T-helper 1 cell treated with Interleukin-12 subunit alpha and Interleukin-12 subunit beta and Interleukin-4 antibody, amounts not matched to agents 30 μg/mL and 1 μg/mL, for 36 hours (primary cell): Measurements from ENCODE around the gene PEX14.

Source experiments
- H3K27ac Mint-ChIP-seq: one replicate; pipeline ENCODE4 v1.8.0; 2021; ENCODE audit warnings: mild to moderate bottlenecking, mixed read lengths
- H3K27me3 Mint-ChIP-seq: one replicate; pipeline ENCODE4 v1.8.0; 2021; ENCODE audit warnings: low read depth, mixed read lengths
- H3K36me3 Mint-ChIP-seq: one replicate; pipeline ENCODE4 v1.8.0; 2021; ENCODE audit warnings: low read depth, mixed read lengths
- H3K4me1 Mint-ChIP-seq: one replicate; pipeline ENCODE4 v1.8.0; 2021; ENCODE audit warnings: low read depth, mixed read lengths
- H3K4me3 Mint-ChIP-seq: one replicate; pipeline ENCODE4 v1.8.0; 2021; ENCODE audit warnings: mild to moderate bottlenecking, moderate library complexity, mixed read lengths
- H3K9me3 Mint-ChIP-seq: one replicate; pipeline ENCODE4 v1.8.0; 2021; ENCODE audit warnings: mixed read lengths

Gene PEX14

DNA sequence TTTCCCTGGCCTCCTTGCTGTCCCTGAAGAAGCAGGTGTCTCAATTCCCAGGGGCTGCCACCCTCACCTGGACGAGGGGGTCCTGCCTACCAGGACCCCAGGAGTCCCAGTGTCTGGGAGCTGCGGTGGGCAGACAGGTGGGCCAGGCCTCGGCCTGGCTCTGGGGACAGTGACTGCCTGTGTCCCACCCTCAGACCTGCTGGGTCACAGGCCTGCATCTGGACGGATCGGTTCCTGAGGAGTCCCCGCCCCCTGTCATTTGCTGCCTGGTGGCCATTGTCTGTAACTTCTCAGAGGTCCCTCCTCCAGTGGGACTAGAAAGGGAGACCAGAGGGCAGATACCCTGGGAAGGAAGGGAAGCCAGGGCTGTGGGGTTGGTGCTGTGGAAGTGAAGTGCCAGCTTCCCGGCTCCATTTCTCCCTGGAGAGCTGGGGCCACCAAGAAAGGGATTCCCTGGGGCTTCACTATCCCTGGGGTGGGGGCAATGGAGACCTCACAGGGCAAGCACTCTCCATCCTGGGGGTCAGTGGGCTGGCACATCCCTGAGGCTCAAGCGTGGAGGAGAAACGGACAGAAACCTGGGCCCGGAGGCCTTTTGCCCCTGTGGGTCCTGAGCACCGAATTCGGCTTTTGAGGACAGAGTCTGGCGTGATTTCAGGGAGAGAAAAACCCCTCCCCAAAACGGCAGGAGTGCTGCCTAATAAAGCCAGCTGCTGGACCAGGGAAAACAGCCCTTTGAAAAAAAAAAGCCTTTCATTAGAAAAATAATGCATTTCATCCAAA is 157.3 kb downstream of the PEX14 start:
- Mint-ChIP-seq H3K36me3 (no peaks in the 10 kb centered on the region), H3K27me3 (peaks cover 1% of the 10 kb centered on the region), H3K4me3 (no peak overlapping the region), H3K27ac (no peak overlapping the region), H3K4me1 (no peaks in the 10 kb centered on the region), H3K9me3 (no peaks in the 10 kb centered on the region)

DNA sequence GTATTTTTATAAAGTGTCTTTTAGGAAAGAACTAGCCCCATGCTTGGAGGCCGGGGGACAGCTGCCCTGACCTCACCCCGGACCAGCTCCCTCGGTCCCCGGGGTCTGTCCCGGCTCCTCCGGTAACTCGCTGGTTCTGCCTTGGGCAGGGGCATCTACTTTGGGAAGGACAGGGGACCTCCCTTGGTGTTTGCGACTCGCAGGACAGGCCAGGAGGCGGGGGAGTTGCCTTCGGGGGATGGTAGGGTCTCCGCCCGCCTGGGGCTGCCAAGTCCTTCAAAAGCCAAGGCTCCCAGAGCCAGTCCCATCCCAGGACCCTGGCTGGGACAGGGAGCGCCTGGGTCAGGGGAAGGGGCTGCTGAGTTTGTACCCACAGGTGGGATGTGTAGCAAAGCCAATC is 157.9 kb downstream of the PEX14 start:
- Mint-ChIP-seq H3K4me3 (no peak overlapping the region), H3K9me3 (no peaks in the 10 kb centered on the region), H3K4me1 (no peaks in the 10 kb centered on the region), H3K36me3 (no peaks in the 10 kb centered on the region), H3K27ac (no peak overlapping the region), H3K27me3 (peaks cover 6% of the 10 kb centered on the region)

DNA sequence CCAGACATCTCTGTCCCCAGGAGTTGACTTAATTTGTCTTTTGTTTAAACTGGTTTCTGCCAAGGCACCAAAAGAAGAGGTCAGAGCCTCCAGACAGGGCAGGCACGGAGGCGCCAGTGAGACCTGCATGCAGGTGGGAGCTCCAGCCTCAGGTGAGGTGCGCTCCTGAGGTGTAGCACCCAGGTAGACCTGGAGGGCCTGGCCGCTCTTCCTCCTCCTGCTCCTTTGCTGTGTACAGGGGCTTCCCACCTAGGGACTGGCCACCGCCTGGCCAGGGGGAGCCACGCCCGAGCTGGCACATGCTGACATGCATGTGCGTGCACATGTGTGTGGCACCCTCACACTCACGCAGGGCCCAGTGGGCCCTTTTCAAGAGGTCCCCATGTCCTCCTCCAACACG is 158.7 kb downstream of the PEX14 start:
- Mint-ChIP-seq H3K36me3 (no peaks in the 10 kb centered on the region), H3K9me3 (no peaks in the 10 kb centered on the region), H3K27ac (no peak overlapping the region), H3K4me3 (no peak overlapping the region), H3K27me3 (peaks cover 9% of the 10 kb centered on the region), H3K4me1 (no peaks in the 10 kb centered on the region)

DNA sequence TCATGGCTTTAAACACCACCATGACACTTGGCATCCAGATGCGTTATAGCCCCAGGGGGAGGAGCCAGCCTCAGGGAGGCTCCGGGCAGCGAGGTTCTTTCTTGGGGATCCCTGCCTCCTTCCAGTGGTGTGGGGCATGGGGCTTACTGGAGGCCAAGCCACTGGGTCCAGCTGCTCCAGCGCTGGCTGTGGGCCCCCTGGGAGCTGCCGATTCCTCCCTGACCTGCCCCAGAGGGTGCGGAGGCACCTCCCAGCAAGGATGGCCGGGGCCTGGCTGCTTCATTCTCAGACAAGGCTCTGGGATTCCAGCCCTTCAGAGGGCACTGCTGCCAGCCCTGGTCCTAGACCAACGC is 159.3 kb downstream of the PEX14 start:
- Mint-ChIP-seq H3K9me3 (no peaks in the 10 kb centered on the region), H3K4me3 (no peak overlapping the region), H3K27me3 (peaks cover 9% of the 10 kb centered on the region), H3K4me1 (no peaks in the 10 kb centered on the region), H3K36me3 (no peaks in the 10 kb centered on the region), H3K27ac (no peak overlapping the region)

DNA sequence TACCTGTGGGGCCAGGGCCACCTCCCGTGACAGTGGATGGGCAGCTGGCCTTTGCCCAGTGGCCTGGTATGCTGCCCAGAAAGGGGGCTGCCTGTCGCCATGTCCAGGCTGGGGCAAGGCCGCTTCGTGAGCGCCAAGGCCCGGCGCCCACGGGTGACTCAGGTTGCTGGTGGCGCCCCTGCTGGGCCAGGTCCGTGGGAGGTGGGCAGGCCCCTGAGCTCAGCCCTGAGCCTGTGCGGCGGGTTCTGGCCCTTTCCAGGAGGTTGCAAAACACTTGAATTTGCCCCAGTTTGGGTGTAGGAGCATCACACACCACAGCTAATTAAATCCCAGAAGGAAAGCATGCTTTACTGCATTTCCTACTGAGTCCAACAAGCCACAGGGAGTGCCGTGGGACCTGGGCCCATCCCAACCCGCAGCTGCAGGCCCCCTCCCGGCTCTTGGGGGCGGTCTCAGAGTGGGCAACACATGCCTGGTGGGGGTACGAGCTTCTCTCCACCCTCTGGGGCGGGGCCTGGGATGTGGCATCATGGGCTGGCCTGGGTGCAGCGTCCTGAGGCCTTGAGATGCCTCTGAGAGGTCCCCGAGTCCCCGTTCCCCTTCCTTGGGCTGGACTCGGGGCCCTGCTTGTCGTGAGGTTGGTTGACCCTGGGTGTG is 159.8 kb downstream of the PEX14 start:
- Mint-ChIP-seq H3K4me3 (no peak overlapping the region), H3K9me3 (no peaks in the 10 kb centered on the region), H3K4me1 (no peaks in the 10 kb centered on the region), H3K27ac (no peak overlapping the region), H3K27me3 (peaks cover 9% of the 10 kb centered on the region), H3K36me3 (no peaks in the 10 kb centered on the region)

DNA sequence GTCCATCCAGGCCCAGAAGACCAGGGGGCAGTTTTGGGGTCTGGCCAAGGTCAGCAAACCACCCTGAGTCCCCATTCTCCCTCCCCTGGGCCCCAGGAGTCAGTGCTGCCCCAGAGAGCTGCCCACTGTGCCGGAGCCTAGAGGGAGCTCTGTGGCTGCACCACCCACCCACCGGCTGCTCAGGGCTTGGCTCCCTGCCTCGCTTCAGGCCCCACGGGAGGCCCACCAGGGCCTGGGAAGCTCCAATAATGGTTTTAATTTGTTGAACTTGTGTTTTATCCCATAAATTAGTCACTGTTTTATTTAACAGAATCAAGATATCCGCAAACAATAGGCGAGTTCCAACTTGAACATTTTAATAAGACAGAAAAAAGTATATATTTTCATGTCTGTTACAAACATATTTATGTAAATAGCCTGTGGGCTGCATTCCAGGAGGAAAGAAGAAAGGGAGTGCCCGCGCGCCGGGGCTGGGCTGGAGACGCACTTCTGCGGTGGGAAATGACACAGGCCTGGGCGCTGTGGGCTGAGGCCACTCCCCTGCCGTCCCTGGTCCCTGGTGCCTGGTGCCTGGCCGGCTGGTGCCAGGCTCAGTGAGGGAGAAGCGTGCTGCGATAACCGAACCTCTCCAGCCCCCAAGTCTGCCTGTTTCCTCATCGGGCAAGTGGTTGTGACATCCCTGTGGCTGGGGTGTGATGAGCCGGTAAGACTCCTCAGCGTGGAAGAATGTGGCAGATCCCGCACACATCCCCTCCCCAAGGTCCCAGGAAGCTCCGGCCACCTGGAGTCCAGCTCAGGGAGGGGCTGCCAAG is 160.5 kb downstream of the PEX14 start:
- no peak overlapping the region for H3K27ac Mint-ChIP-seq
- no peak overlapping the region for H3K4me3 Mint-ChIP-seq
- no peaks in the 10 kb centered on the region for H3K4me1 Mint-ChIP-seq
- no peaks in the 10 kb centered on the region for H3K36me3 Mint-ChIP-seq
- H3K27me3 Mint-ChIP-seq = peaks cover 9% of the 10 kb centered on the region
- no peaks in the 10 kb centered on the region for H3K9me3 Mint-ChIP-seq

DNA sequence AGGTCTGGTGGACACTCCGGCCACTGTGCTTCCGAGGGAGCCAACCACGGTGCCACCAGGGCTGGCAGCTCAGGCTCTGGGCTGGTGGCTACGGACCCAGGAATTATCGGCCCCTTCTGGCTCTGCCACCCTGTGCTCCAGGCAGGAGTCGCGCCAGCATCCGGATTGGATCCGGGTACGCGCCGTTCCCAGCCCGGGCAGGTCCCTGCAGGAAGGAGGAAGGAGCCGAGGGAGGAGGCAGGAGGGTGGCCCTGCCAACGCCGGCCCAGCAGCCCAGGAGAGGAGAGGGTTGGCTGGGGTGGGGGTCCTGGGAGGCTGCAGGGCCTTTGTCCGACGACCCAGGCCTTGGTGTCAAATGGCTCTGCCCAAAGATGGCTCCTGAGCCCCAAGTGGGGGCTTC is 161.2 kb downstream of the PEX14 start:
- Mint-ChIP-seq H3K9me3 (no peaks in the 10 kb centered on the region), H3K4me3 (no peak overlapping the region), H3K4me1 (no peaks in the 10 kb centered on the region), H3K27me3 (peaks cover 9% of the 10 kb centered on the region), H3K36me3 (no peaks in the 10 kb centered on the region), H3K27ac (no peak overlapping the region)

DNA sequence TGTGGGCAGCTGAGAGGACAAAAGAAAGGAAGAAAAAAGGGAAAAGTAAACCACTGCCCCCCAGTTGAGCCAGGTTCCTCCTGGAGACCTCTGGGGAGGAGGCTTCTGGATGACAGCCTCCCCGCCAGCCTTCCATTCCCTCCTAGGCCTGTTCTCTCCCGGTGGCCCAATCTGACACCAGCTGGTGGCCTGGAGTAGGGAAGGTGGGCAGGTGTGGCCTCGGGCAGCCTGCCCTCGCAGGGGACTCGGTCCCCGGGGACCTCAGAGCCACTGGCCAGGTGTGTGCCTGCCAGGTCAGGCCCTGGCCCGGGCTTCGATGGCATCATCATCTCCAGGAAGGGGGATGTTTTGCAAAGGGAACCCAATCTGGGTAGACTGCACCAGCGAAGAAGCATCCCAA is 162.7 kb downstream of the PEX14 start:
- Mint-ChIP-seq H3K27me3 (peaks cover 9% of the 10 kb centered on the region), H3K9me3 (no peaks in the 10 kb centered on the region), H3K27ac (no peak overlapping the region)

DNA sequence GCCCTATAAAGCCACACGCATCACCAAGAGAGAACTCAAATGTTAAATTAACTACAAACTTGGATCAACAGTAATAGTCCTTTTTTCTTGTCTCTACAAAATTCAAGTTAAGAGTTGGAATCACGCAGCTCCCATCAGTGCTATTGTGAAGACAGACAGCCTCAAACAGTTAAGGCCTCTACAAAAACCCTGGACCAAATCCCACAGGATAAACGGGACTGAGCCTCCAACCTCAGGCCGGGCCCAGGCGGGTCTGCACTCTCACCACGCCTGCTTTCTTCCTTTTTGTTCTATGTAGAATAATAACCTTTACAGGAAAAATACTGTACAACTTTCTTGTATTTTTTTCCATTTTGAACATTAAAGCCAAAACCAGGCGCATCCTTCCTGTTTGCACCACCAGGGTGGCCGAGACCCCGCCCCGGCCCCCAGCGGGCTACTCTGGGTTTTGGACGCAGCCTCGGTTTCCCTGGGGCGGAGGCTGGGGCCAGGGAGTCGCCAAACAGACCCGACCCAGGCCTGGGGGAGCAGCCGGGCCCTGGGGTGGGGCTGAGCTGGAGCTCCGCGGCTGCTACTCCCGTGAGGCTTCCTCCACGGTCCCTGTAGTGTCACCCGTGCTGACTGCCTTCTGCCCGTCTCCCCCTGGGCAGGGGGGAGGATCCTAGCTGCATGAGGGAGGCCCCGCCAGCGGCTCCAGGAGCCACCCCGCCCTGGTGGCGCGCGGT is 163.2 kb downstream of the PEX14 start:
- H3K4me1 Mint-ChIP-seq = no peaks in the 10 kb centered on the region
- H3K36me3 Mint-ChIP-seq = no peaks in the 10 kb centered on the region
- H3K9me3 Mint-ChIP-seq = no peaks in the 10 kb centered on the region
- no peak overlapping the region for H3K27ac Mint-ChIP-seq
- peaks cover 9% of the 10 kb centered on the region for H3K27me3 Mint-ChIP-seq
- no peak overlapping the region for H3K4me3 Mint-ChIP-seq

More for the DNA sequence above, 162.7 kb downstream of the PEX14 start:
- Mint-ChIP-seq H3K4me1 (no peaks in the 10 kb centered on the region), H3K36me3 (no peaks in the 10 kb centered on the region), H3K4me3 (no peak overlapping the region)

DNA sequence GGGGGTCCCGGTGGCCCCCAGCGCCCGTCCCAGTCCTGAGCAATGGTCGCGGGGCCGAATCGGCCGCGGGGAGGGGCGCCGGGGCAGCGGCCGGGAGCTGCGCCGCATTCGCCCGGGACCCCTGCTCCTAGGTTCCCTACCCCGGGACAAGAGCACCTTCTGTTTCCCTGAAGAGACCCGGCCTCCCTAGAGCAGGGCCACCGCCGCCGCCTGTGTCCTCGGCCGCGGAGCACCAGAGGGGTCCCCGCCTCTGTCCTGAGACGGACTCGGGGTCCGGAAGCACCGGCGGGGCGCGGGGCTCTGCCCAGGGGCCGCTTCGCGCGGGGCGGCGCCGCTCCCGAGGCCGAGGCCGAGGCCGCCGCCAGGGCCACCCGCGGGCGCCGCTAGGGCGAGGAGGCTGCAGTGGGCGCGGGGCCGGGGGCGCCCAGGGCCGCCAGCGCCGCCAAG is 163.8 kb downstream of the PEX14 start:
- no peak overlapping the region for H3K4me3 Mint-ChIP-seq
- no peaks in the 10 kb centered on the region for H3K36me3 Mint-ChIP-seq
- peaks cover 9% of the 10 kb centered on the region for H3K27me3 Mint-ChIP-seq
- no peaks in the 10 kb centered on the region for H3K9me3 Mint-ChIP-seq
- no peak overlapping the region for H3K27ac Mint-ChIP-seq
- H3K4me1 Mint-ChIP-seq = no peaks in the 10 kb centered on the region

DNA sequence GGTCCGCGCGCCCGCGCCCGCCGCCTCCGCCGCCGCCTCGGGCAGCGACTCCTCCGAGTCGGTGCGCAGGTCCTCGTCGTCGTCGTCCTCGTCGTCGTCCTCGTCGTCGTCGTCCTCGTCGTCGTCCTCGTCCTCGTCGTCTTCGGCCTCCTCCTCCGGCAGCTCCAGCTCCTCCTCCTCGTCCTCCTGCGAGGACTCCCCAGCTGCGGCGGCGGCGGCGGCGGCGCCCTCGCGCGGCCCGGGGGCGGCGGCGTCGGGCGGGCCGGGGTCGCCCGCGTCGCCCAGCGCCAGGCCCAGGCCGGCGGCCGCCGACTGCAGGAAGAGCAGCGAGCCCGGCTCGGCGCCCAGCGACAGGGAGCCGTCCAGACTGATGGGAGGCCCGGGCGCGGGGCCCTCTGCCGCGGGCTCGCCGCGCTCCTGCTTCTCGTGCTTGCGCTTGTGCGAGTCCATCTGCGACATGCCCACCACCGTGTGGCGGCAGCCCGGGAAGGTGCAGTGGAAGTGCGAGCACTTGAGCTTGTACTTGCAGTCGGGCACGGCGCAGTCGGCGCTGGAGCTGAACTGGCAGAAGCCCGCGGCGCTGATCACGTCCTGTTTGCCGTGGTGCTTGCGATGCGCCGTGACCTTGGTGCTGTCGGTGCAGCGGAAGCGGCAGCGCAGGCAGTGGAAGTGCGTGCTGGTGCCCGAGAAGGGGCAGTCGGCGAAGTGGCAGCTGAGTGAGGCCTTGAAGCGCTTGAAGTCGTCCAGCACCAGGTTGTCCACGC is 164.4 kb downstream of the PEX14 start:
- Mint-ChIP-seq H3K9me3 (no peaks in the 10 kb centered on the region), H3K27me3 (peaks cover 9% of the 10 kb centered on the region), H3K4me3 (no peak overlapping the region), H3K36me3 (no peaks in the 10 kb centered on the region), H3K4me1 (no peaks in the 10 kb centered on the region), H3K27ac (no peak overlapping the region)

DNA sequence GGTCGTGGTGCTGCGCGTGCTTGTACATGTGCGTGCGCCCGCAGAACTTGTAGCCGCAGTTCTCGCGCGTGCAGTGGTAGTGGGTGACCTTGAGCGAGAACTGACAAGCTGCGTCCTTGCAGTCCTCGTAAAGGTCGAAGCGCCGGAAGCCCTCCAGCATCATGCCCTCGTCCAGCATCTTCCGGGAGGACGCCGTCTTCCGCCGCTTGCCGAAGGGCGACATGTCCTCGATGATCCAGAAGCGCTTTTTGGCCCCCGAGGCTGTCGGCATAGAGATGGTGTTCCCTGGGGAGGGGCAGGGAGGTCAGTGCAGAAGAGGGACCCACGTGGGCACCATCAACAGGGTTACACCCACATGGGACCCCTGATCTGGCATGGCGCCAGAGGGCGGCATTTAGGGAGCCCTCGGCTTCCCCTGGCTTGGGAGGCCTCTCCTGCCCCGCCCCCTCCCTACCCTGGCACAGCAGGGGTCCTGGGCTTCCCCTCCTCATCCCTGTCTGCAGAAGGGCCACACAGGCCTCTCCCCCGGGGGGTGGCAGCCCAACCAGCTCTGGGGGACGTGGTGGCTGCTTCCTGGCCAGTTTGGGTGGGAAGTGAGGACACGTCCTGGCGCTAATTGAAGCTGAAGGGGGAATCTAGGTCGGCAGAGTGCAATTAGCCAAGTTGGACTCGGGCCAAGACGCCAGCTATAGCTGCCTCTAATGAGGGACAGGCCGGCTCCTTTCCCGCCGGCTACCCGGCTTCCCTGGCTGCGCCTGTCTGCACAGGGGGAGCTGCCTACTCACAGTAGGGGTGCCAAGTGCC is 165.2 kb downstream of the PEX14 start:
- Mint-ChIP-seq H3K4me1 (no peaks in the 10 kb centered on the region), H3K9me3 (no peaks in the 10 kb centered on the region), H3K4me3 (no peak overlapping the region), H3K27ac (no peak overlapping the region), H3K27me3 (peaks cover 9% of the 10 kb centered on the region), H3K36me3 (no peaks in the 10 kb centered on the region)

DNA sequence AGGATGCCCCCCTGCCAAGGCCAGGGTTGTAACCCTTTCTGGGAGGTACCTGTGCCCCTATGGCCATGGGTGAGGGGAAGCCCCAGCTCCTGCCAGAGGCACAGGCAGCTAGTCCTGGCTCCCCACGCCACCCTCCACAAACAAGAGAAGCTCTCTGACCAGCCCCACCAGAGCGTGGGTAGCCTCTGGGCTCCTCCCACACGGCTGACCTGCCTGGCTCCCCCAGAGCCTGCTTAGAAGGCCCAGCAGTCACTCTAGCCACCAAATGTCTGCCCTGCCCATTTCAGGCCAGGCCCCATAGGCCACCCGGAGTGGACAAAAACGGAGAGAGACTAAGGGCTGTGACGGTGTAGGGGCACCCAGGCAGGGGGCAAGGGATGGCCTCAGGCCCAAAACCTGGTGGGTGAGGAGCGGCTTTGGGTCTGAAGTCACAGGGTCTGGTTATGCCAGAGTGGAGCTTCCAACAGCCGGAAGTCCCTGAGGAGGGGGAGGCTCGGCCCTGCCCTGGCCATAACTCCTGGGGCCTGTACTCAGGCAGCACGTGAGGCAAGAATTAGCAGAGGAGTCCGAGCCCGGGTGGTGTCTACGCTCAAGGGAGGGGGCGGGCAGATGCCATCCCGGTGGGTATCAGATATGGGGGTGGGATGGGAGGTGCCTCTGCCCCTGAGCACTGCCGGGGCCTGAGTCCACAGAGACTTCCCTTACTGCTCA is 166.2 kb downstream of the PEX14 start:
- H3K27ac Mint-ChIP-seq = no peak overlapping the region

More for the DNA sequence above, 166.2 kb downstream of the PEX14 start:
- H3K4me3 Mint-ChIP-seq = no peak overlapping the region
- no peaks in the 10 kb centered on the region for H3K9me3 Mint-ChIP-seq
- H3K36me3 Mint-ChIP-seq = no peaks in the 10 kb centered on the region
- H3K27me3 Mint-ChIP-seq = peaks cover 9% of the 10 kb centered on the region
- no peaks in the 10 kb centered on the region for H3K4me1 Mint-ChIP-seq
